HepG2 (cell line): ENCODE data around the gene NPPB. TPM values are rescaled to one million over a fixed set of nuclear protein-coding genes. Genes with fewer than 3 reads are reported as not detected.

ENCODE experiments used
- EHMT2 ChIP-seq: fragments of 200-600 bp; sonication (generic); IDR thresholded peaks from 2 replicates; pipeline ENCODE4 v1.7.0; 2017; ENCODE audit warnings: antibody characterized with exemption, low read depth, low read length, borderline replicate concordance
- HNRNPUL1 ChIP-seq: fragments of 200-400 bp; formaldehyde crosslinking; IDR thresholded peaks from 2 replicates; pipeline ENCODE4 v1.6.1; 2017; ENCODE audit warnings: low read depth, mild to moderate bottlenecking, low read length, moderate library complexity
- MBNL3 ChIP-seq: fragments of 250-450 bp; sonication (Bioruptor Pico); conservative IDR thresholded peaks from 2 replicates; pipeline ENCODE4 v1.8.0; 2022; ENCODE audit warnings: mild to moderate bottlenecking, inconsistent platforms
- MED8 ChIP-seq: sonication (generic); formaldehyde crosslinking; IDR thresholded peaks from 2 replicates; pipeline ENCODE4 v1.8.1; 2023; ENCODE audit warnings: mild to moderate bottlenecking, missing genetic modification reagents; ENCODE audit not compliant: insufficient replicate concordance
- MEIS1 ChIP-seq: sonication (generic); formaldehyde crosslinking; IDR thresholded peaks from 2 replicates; pipeline ENCODE4 v1.9.0; 2021; ENCODE audit warnings: mild to moderate bottlenecking, missing genetic modification reagents, moderate library complexity, borderline replicate concordance
- PTBP1 ChIP-seq: fragments of 200-400 bp; formaldehyde crosslinking; IDR thresholded peaks from 2 replicates; pipeline ENCODE4 v1.6.1; 2018; ENCODE audit warnings: low read length, low read depth; ENCODE audit not compliant: poor library complexity, severe bottlenecking
- SP2 ChIP-seq: sonication (generic); formaldehyde crosslinking; IDR thresholded peaks from 2 replicates; pipeline ENCODE4 v1.5.1; 2020; ENCODE audit warnings: mild to moderate bottlenecking, missing genetic modification reagents
- SRSF1 ChIP-seq: fragments of 200-400 bp; formaldehyde crosslinking; optimal IDR thresholded peaks from 2 replicates; pipeline ENCODE3; 2017; ENCODE audit warnings: mild to moderate bottlenecking, low read depth, low read length, moderate library complexity
- TIGD3 ChIP-seq: sonication (generic); formaldehyde crosslinking; IDR thresholded peaks from 2 replicates; pipeline ENCODE4 v1.5.1; 2020; ENCODE audit warnings: mild to moderate bottlenecking, missing genetic modification reagents, borderline replicate concordance
- TSC22D2 ChIP-seq: sonication (generic); formaldehyde crosslinking; IDR thresholded peaks from 2 replicates; pipeline ENCODE4 v1.5.1; 2020; ENCODE audit warnings: missing genetic modification reagents, mild to moderate bottlenecking, borderline replicate concordance
- ZBTB40 ChIP-seq, 2 experiments: fragments of 450-650 bp in 1 of 2; sonication (generic) in 1 of 2; formaldehyde crosslinking in 1 of 2; IDR thresholded peaks; 2 replicates each; pipeline versions ENCODE4 v1.6.1 to v1.8.0; 2016 to 2022; ENCODE audit warnings: antibody characterized with exemption in 1 of 2, mild to moderate bottlenecking in 1 of 2, missing genetic modification reagents in 1 of 2
- ZNF101 ChIP-seq: sonication (generic); formaldehyde crosslinking; IDR thresholded peaks from 2 replicates; pipeline ENCODE4 v1.4.0; 2020; ENCODE audit warnings: mild to moderate bottlenecking, low read depth, missing genetic modification reagents, borderline replicate concordance
- ZNF510 ChIP-seq: sonication (generic); formaldehyde crosslinking; IDR thresholded peaks from 2 replicates; pipeline ENCODE4 v1.4.0; 2020; ENCODE audit warnings: low read depth, mild to moderate bottlenecking, missing genetic modification reagents
- polyA plus RNA-seq, 8 experiments: library from polyadenylated mRNA; depleted of rRNA in 3 of 8; stranded (reverse) in 7 of 8; unstranded in 1 of 8; fragments of >200 nt; fragmentation: Illumina TruSeq in 4 of 8; extraction: Trizol in 4 of 8; gene quantifications; 2 replicates each; pipeline versions ENCODE4 v1.2.1 to v1.2.3, GENCODE V29; 2011 to 2016; ENCODE audit warnings: low read depth in 4 of 8, missing spikeins in 1 of 8, mixed read lengths in 1 of 8; ENCODE audit not compliant: insufficient read depth in 1 of 8
- total RNA-seq, 5 experiments: library from RNA; depleted of rRNA; stranded (reverse); fragments of >200 nt; fragmentation: Illumina TruSeq; extraction: Trizol; gene quantifications; 2 replicates each; pipeline ENCODE4 v1.2.3, GENCODE V29; 2016; ENCODE audit warnings: low read depth in 1 of 5
- TF ChIP-seq, protein P1 (sequence below): sonication (generic); formaldehyde crosslinking; conservative IDR thresholded peaks from 2 replicates; pipeline ENCODE4 v1.4.0; 2020; ENCODE audit warnings: missing genetic modification reagents

Gene NPPB
- total and polyA plus RNA-seq, 2 of the 13 experiments (the other 11 are each of a cell fraction or from before 2014, with no cell fraction given) = 1.9 TPM; not detected in 1

- no peak for TF ChIP-seq SRSF1
- TF ChIP-seq ZBTB40 (IDR thresholded peaks at IDR 0.05) = no peak
- TF ChIP-seq ZBTB40 (CRISPR knock-in tag; IDR thresholded peaks at IDR 0.05) = peak; percentile 79
- TF ChIP-seq ZNF510 (CRISPR knock-in tag) = peak; percentile 93
- TF ChIP-seq EHMT2 = peak; percentile 95
- TF ChIP-seq HNRNPUL1 = no peak
- TF ChIP-seq SP2 (CRISPR knock-in tag) = no peak
- peak; percentile 93; the same call in 1 of the 2 replicates for TF ChIP-seq TIGD3 (CRISPR knock-in tag)
- TF ChIP-seq ZNF101 = 0 out of 2 replicates have a peak, but pooled peaks have one; percentile 70
- peak; percentile 99 for TF ChIP-seq TSC22D2 (CRISPR knock-in tag)
- no peak for TF ChIP-seq MBNL3 (CRISPR knock-in tag)
- TF ChIP-seq PTBP1 = no peak
- TF ChIP-seq, protein P1, sequence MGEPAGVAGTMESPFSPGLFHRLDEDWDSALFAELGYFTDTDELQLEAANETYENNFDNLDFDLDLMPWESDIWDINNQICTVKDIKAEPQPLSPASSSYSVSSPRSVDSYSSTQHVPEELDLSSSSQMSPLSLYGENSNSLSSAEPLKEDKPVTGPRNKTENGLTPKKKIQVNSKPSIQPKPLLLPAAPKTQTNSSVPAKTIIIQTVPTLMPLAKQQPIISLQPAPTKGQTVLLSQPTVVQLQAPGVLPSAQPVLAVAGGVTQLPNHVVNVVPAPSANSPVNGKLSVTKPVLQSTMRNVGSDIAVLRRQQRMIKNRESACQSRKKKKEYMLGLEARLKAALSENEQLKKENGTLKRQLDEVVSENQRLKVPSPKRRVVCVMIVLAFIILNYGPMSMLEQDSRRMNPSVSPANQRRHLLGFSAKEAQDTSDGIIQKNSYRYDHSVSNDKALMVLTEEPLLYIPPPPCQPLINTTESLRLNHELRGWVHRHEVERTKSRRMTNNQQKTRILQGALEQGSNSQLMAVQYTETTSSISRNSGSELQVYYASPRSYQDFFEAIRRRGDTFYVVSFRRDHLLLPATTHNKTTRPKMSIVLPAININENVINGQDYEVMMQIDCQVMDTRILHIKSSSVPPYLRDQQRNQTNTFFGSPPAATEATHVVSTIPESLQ (CRISPR knock-in tag) = peak; percentile 98
- TF ChIP-seq MEIS1 (CRISPR knock-in tag) = peak; percentile 90
- no peak for TF ChIP-seq MED8 (CRISPR knock-in tag)
These were observed 475 bp upstream of the NPPB start (continued) for GRCh38 chr1:11858968-11859871.
